H54 (cell line): ENCODE data around the gene SNED1.

Source experiments
- DNase-seq: peaks from one replicate; pipeline ENCODE4 v3.0.0; 2011; ENCODE audit warnings: low spot score, mixed read lengths; ENCODE audit not compliant: insufficient read length
- FAIRE-seq: peaks from 3 replicates; lab custom pipeline; 2011; peaks lifted over from hg19 to GRCh38; lab: Jason Lieb, UNC
- POLR2A ChIP-seq: IDR thresholded peaks from 2 replicates; pipeline ENCODE4 v1.6.1; 2011; ENCODE audit warnings: low read depth, mild to moderate bottlenecking, low read length

Gene SNED1

DNA sequence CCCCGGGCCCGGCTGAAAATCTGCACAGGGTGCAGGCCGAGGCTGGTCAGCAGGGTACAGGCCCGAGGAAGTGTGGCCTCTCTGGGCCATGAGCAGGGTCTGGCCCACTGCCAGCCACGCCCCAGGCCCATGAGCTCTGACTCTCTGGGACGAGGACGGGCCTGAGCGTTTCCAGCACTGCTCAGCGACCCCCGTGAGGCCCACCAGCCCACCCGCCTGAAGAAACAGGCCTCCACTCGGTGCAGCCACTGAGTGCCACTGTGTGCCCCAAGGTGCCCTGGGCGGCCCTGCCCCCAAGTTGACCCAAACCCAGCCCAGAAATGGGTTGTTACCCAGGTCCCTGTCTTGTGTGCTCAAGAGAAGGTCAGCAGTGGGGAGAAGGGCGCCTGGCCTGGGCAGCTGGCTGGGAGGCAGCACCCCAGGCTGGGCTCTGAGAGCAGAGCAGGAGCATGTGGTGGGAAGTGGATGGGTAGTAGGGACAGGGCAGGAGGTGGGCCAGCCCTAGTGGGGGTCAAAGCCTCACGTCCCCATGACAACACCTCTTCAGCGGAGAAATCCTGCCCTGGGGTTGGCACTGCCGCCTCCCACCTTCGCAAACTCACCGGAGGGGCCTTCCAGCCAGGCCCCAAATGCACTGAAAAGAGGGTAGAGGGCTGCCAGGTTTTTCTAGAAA is 2.1 kb upstream of the SNED1 start:
- DNase-seq: no peak
- no peak for FAIRE-seq
- TF ChIP-seq POLR2A: no peak

GRCh38 chr2:240996834-240997140 is 1.6 kb upstream of the SNED1 start:
- no peak for TF ChIP-seq POLR2A
- no peak for FAIRE-seq
- no peak for DNase-seq

DNA sequence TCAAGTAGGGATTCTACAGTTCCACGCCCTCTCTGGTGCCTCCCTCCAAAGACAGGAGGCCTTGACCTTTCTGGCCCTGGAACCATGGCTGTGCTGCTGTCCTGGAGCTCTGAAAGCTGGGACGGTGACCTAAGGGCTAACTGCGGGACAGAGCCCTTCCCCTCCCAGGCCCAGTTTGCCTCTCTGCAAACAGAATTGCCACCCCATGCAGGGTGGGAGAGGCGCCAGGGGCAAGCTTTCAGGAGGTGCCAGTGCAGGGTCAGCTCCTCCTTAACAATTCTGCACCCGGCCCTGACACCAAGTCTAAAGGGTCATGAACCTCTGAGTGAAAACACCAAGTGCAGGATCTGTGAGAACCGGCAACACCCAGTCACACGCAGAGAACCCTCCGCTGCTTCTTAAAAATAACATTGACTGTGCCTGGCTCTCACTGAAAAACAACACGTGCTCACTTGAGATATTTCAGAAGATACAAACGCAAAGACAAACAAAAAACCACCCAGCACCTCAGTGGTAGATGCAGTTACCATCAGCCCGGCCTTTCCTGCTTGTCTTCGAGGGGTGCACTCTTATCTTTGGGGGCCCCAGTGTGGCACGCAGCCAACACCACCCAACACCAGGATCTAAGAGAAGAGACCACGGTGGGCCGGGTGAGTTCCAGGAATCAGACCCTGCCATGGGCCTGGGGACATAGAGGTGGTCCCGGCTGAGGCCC is 1.1 kb upstream of the SNED1 start:
- DNase-seq: no peak
- no peak for FAIRE-seq
- no peak for TF ChIP-seq POLR2A

GRCh38 chr2:240998706-240998994 is 232 bp downstream of the SNED1 start:
- FAIRE-seq: no peak
- no peak; the same call in 1 of the 2 replicates for TF ChIP-seq POLR2A

DNA sequence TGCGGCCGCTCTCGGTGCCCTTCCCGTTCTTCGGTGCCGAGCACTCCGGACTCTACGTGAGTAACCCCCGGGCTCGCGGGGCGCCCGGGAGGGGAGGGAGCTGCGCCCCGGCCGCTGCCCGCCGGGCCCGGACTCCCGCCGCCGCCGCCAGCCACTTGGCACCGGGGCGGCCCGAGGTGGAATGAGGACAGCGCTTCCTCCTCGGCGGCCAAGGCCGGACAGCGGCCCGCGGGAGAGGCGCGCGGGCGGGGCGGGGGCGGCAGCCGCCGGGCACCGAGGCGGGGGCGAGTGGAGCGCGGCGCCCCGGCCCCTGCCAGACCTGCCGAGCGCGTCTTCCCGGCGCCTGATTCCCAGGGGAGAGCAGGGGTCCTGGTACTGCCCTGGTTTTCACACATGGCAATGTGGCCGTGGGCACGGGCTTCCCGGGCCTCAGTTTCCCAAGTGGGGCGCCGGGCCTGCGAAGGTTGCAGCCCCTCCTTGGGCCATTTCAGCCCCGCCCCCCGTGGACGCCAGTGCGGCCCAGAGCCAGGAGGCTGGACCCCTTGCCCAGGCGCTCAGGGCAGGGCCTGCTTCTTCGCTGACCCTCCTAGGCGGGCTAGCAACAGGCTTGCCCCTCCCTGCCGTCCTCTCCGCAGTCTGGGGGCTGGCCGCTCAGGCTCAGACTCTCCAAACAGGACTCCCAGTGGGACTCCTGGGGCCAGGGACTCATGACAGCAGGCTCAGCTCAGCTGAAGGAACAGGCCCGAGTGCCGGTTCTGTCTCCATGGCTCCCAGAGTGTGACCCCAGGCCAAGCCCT is 775 bp downstream of the SNED1 start:
- TF ChIP-seq POLR2A: no peak
- FAIRE-seq: no peak
- no peak for DNase-seq

More at GRCh38 chr2:240998706-240998994, 232 bp downstream of the SNED1 start:
- DNase-seq: no peak

GRCh38 chr2:240999873-241000541 is 1.6 kb downstream of the SNED1 start:
- FAIRE-seq: no peak
- DNase-seq: no peak

GRCh38 chr2:241000831-241001321 is 2.5 kb downstream of the SNED1 start:
- DNase-seq: no peak
- no peak for TF ChIP-seq POLR2A
- no peak for FAIRE-seq

More at GRCh38 chr2:240999873-241000541, 1.6 kb downstream of the SNED1 start:
- no peak for TF ChIP-seq POLR2A

GRCh38 chr2:241001413-241002274 is 3.2 kb downstream of the SNED1 start:
- no peak for TF ChIP-seq POLR2A
- FAIRE-seq (no peak), DNase-seq (no peak)

GRCh38 chr2:241002275-241003046 is 4.0 kb downstream of the SNED1 start:
- DNase-seq (no peak), FAIRE-seq (no peak)
- TF ChIP-seq POLR2A: no peak

DNA sequence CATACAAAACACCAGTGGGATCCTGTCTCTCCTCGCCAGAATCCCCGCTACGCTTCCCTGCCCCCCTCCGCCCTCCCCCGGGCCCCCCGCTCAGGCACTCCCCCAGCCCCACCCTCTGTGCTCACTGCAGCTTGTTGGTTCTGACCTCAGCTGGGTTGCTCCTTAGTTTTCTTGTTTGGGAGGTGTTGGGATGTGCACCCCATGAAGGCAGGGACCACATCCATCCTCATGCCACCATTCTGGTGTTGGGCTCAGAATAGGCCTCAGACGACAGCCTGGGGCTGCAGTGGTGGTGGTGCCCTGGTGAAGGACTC is 4.6 kb downstream of the SNED1 start:
- no peak for TF ChIP-seq POLR2A
- DNase-seq (no peak), FAIRE-seq (no peak)

DNA sequence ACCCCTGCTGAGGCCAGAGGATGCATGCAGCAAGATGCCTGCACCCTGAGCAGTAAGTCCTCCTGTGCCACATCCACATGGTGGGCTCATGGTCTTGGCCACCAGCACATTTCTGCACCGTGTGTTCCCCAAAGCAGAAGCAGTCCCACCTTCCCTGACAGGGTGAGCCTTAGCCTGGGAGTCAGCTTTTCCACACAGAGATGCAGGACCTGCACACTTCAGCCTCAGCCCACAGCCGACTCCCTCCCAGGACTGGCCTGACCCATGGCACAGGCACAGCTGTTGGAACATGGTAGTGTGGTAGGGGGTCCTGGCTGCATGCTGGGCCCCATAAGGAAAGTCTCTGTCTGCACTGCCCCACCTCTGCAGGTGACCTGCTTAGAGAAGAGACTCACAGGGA is 5.0 kb downstream of the SNED1 start:
- no peak for TF ChIP-seq POLR2A
- no peak for FAIRE-seq
- DNase-seq: no peak

GRCh38 chr2:241003830-241004564 is 5.6 kb downstream of the SNED1 start:
- DNase-seq: no peak
- no peak for TF ChIP-seq POLR2A
- no peak for FAIRE-seq
